ENCODE measurements around the gene AP4M1.

AP4M1 gene

DNA sequence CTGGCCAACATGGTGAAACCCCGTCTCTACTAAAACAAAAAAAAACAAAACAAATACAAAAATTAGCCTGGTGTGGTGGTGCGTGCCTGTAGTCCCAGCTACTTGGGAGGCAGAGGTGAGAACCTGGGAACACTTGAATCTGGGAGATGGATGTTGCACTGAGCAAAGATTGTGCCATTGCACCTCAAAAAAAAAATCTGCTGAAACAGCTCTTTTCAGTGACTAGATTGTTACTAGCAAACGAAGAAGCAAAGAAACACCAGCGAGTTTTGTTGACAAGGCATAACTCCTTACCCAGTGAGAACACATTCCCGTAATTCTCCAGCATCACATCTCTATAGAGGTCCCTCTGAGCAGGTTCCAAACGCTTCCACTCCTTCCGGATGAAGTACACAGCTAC lies 26.6 kb upstream of the AP4M1 start:
- no peaks in the 10 kb centered on the region for H3K9me2 ChIP-seq (replicated peaks; ENCODE audit: insufficient read depth, low read length)
- no peaks in the 10 kb centered on the region for H3K4me1 ChIP-seq (ENCODE audit: low read length)
- no peaks in the 10 kb centered on the region for H3K27me3 ChIP-seq (replicated peaks; ENCODE audit: insufficient read depth, low read length)
- H3K4me2 ChIP-seq (ENCODE audit: low read depth, low read length), result no peak overlapping the region
- DNase-seq, result no peak
- no peaks in the 10 kb centered on the region for H4K20me1 ChIP-seq (ENCODE audit: insufficient read depth, low read length)
- H3F3A ChIP-seq (ENCODE audit: insufficient read depth, low read length), result peaks cover 3% of the 10 kb centered on the region; the same call in 1 of the 2 replicates
- H3K9me3 ChIP-seq (replicated peaks; ENCODE audit: insufficient read depth, low read length), result no peaks in the 10 kb centered on the region; the same call in 1 of the 2 replicates
- H3K79me2 ChIP-seq (ENCODE audit: low read length), result peaks cover 30% of the 10 kb centered on the region
- TF ChIP-seq CTCF (IDR thresholded peaks at IDR 0.05; ENCODE audit: low read length) (no peak), EZH2 (optimal IDR thresholded peaks at IDR 0.05; ENCODE audit: low read depth, low read length) (no peak), EZH2phosphoT487 (IDR thresholded peaks at IDR 0.05; ENCODE audit: low read length) (no peak)
- no peak overlapping the region for H3K9ac ChIP-seq (ENCODE audit: low read length)
- H2AFZ ChIP-seq (ENCODE audit: low read length), result no peak overlapping the region
- H3K36me3 ChIP-seq (replicated peaks; ENCODE audit: insufficient read depth, low read length), result peaks cover 63% of the 10 kb centered on the region
- no peak overlapping the region for H3K27ac ChIP-seq (ENCODE audit: low read length)
- no peak overlapping the region for H3K4me3 ChIP-seq (ENCODE audit: low read length)

DNA sequence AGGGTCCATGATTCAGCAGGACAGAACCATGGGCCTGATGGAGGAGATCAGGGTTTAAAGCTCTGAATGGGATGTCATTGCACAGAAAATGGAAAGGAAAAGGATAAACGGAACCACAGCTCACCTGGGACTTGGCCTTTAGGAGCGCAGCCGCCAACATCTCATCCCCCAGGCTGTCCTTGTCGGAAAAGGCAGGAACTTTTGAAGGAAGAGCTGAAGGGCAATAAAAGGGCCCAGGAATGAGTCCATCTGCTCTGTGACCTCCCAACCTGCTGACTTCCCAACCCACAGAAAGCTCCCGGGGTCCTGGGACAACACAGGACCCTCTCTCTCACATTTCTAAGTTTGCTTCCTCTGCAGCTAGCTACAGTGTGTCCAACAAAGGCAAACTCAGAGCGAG lies 26.0 kb upstream of the AP4M1 start:
- no peaks in the 10 kb centered on the region; the same call in 1 of the 2 replicates for H3K9me3 ChIP-seq (replicated peaks; ENCODE audit: insufficient read depth, low read length)
- no peak for TF ChIP-seq CTCF (IDR thresholded peaks at IDR 0.05; ENCODE audit: low read length)
- TF ChIP-seq EZH2 (optimal IDR thresholded peaks at IDR 0.05; ENCODE audit: low read depth, low read length), result no peak
- no peak for TF ChIP-seq EZH2phosphoT487 (IDR thresholded peaks at IDR 0.05; ENCODE audit: low read length)

GRCh38 chr7:100077205-100077604 lies 24.2 kb upstream of the AP4M1 start:
- no peak overlapping the region for H3K27ac ChIP-seq (ENCODE audit: low read length)
- H3K9me2 ChIP-seq (replicated peaks; ENCODE audit: insufficient read depth, low read length), result no peaks in the 10 kb centered on the region
- H3F3A ChIP-seq (ENCODE audit: insufficient read depth, low read length), result peaks cover 8% of the 10 kb centered on the region
- H3K27me3 ChIP-seq (replicated peaks; ENCODE audit: insufficient read depth, low read length), result no peaks in the 10 kb centered on the region
- H4K20me1 ChIP-seq (ENCODE audit: insufficient read depth, low read length), result no peaks in the 10 kb centered on the region
- no peak overlapping the region for H2AFZ ChIP-seq (ENCODE audit: low read length)
- H3K4me1 ChIP-seq (ENCODE audit: low read length), result peaks cover 6% of the 10 kb centered on the region; the same call in 1 of the 2 replicates
- H3K79me2 ChIP-seq (ENCODE audit: low read length), result peaks cover 48% of the 10 kb centered on the region
- no peaks in the 10 kb centered on the region for H3K9me3 ChIP-seq (replicated peaks; ENCODE audit: insufficient read depth, low read length)
- H3K9ac ChIP-seq (ENCODE audit: low read length), result no peak overlapping the region
- no peak overlapping the region for H3K4me3 ChIP-seq (ENCODE audit: low read length)
- H3K4me2 ChIP-seq (ENCODE audit: low read depth, low read length), result no peak overlapping the region
- peaks cover 42% of the 10 kb centered on the region for H3K36me3 ChIP-seq (replicated peaks; ENCODE audit: insufficient read depth, low read length)
- DNase-seq, result no peak
- no peak for TF ChIP-seq EZH2 (optimal IDR thresholded peaks at IDR 0.05; ENCODE audit: low read depth, low read length)
- no peak for TF ChIP-seq EZH2phosphoT487 (IDR thresholded peaks at IDR 0.05; ENCODE audit: low read length)
- TF ChIP-seq CTCF (IDR thresholded peaks at IDR 0.05; ENCODE audit: low read length), result no peak

More for the DNA sequence above, 26.0 kb upstream of the AP4M1 start:
- Histone ChIP-seq H3K36me3 (replicated peaks; ENCODE audit: insufficient read depth, low read length) (peaks cover 60% of the 10 kb centered on the region), H3K4me2 (ENCODE audit: low read depth, low read length) (no peak overlapping the region), H3K4me1 (ENCODE audit: low read length) (peaks cover 5% of the 10 kb centered on the region; the same call in 1 of the 2 replicates), H2AFZ (ENCODE audit: low read length) (no peak overlapping the region), H3F3A (ENCODE audit: insufficient read depth, low read length) (peaks cover 3% of the 10 kb centered on the region; the same call in 1 of the 2 replicates), H3K79me2 (ENCODE audit: low read length) (peaks cover 36% of the 10 kb centered on the region), H3K9me2 (replicated peaks; ENCODE audit: insufficient read depth, low read length) (no peaks in the 10 kb centered on the region), H3K4me3 (ENCODE audit: low read length) (no peak overlapping the region), H4K20me1 (ENCODE audit: insufficient read depth, low read length) (no peaks in the 10 kb centered on the region), H3K27me3 (replicated peaks; ENCODE audit: insufficient read depth, low read length) (no peaks in the 10 kb centered on the region), H3K9ac (ENCODE audit: low read length) (no peak overlapping the region), H3K27ac (ENCODE audit: low read length) (no peak overlapping the region)
- DNase-seq, result no peak

Data from MM.1S (cell line).